Erythroblast (primary cell): ENCODE measurements around the gene MAGI1.

ENCODE experiments used
- GATA1 ChIP-seq: IDR thresholded peaks from 2 replicates; pipeline ENCODE4 v1.6.1; 2011; ENCODE audit warnings: low read depth, mild to moderate bottlenecking, control low read depth, low read length, moderate library complexity
- POLR2A ChIP-seq: IDR thresholded peaks from 2 replicates; pipeline ENCODE4 v1.6.1; 2011; ENCODE audit warnings: mild to moderate bottlenecking, low read length

- no peak for TF ChIP-seq POLR2A
- no peak for TF ChIP-seq GATA1
Measured at GRCh38 chr3:65706776-65707568, 331.7 kb downstream of the MAGI1 start.
